ENCODE results near the gene NR3C2.

Gene NR3C2

DNA sequence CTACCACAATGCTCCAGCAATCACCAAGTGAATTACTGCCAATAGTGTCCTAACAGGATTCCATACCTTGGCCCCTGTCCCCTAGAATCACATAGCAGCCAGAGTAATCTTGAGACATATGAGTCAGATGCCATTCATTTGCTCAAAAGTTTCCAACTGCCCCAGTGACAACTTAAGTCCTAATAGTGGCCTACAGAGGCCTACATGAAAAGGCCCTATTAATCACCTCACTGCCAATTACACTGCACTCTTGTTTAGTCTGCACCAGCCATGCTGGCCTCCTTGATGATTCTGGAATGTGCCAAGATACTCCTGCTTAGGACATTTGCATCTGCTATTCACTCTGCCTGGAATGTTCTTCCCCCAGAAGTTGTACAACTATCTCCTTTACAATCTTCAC, 130.7 kb downstream of the NR3C2 start:
- no peak for DNase-seq (ENCODE audit: low spot score)

DNA sequence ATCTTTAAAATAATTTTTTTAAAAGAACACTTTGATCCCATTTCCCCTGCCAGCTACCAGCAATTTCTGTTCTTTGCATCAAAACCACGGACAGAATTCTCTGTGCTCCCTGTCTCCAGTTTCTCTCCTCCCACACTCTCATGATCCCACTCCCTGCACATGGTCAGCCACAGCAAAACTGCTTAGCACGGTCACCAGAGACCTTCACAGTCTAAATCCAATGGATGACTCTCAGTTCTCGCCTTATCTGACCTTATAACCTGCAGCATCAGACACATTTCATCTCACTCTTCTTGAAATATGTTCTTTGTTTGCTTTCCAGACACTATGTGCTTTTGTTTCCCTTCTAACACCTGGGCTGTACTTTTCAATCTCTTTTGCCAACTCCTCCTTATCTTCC, 131.5 kb downstream of the NR3C2 start:
- DNase-seq (ENCODE audit: low spot score), result no peak

DNA sequence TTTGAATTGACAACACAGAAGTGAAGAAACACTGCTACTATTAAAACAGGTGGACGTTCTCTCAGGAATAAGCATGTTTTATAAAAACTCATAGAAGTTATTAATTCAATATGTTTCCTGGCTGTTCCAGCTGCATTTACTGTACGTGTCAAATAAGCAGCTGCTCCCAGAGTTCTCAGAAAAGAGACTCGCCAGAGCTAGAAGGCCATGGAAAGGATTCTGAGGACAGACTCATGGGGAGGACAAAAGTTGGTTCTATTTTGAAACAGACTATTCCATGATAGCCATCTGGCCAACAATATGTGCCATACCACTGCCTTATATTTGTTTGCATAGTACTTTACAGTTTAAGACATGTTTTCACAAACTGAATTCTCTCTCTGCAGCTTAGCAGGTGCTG, 136.5 kb downstream of the NR3C2 start:
- no peak for DNase-seq (ENCODE audit: low spot score)

DNA sequence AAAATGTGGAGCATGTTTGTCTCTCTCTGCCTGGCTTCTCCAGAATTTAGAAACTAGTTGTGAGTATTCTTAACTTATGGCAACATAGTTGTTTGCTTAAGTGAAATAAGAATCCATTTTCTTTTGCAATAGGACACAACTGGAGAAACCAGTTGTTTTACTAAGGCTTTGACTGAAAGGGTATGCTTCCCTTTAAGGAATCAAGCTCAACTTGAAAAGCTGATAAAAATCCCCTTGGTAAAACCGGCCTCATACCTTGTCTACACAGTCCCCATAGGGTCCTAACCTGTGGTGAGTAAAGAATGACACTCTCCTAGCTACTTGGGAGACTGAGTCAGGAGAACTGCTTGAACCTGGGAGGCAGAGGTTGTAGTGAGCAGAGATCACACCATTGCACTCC, 139.8 kb downstream of the NR3C2 start:
- no peak for DNase-seq (ENCODE audit: low spot score)

DNA sequence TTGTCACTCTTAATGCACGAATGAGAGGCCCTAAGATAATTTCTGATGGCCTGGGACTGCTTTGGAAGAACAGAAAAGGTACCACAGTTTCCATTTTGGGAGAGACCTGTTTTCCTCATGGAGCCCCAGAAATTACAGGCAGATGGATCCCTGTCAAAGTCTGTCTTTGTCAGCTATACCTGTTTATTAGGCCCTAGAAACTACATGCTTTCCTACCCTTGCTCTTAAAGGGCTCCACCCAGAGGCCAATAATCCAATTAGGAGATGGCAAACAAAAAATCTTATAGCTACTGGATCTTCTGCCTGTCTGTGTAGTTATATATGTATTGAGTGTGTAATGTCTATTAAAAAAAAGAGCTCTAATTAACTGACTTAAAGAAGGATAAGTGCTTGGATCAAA, 141.3 kb downstream of the NR3C2 start:
- no peak for DNase-seq (ENCODE audit: low spot score)

DNA sequence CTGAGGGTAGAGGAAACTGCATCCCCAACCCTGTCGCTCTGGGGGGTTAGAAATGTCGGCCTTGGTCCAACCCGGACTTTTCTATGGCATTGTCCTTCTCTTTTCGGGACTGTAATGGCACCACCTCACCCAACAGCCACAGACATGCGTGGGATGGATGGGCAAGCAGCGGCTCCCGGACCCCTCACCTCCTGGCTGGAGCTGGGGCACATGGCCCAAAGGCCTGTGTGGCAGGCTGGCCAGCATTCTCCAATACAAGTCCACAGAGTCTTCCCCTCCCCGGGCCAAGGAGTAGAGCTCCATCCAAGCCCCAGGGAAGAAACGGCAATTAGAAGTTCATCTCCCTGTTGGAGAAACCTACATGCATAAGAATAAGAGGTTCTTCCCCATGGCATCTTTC, 142.9 kb downstream of the NR3C2 start:
- no peak for DNase-seq (ENCODE audit: low spot score)

DNA sequence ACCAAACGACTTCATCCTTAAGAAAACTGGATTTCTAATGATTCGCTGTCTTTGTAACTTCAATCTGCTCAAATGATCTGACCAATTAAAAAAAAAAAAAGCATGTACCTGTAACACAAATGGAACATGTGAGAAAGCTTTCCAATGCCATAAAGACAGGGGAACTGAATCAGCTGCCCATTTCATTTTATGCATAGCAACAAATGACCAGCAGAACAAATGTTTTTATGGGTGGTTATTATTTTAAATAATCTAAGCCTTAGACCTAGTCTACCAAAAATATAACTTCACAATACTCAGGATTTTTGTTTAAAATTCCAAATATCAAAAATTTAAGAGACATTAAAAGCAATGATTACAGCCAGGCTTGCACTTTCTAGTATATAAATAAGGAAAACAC, 145.7 kb downstream of the NR3C2 start:
- DNase-seq (ENCODE audit: low spot score), result no peak

DNA sequence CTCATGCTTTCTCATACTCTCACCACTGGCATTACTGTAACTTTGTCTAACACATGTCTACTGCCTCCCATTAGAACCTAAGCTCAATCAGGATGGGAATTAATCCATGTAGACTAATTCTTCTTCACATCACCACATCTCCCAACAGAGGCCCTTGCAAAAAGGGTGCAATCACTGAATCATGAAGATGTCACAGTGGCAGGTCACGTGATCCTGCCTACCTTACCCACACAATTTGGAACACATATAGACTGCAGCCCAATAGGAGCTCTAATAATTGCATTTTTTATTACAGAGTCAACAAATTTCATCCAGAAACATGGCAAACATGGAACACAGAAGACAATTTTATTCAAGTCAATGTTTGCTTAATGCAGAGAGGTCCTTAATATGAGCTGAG, 146.6 kb downstream of the NR3C2 start:
- DNase-seq (ENCODE audit: low spot score), result no peak

DNA sequence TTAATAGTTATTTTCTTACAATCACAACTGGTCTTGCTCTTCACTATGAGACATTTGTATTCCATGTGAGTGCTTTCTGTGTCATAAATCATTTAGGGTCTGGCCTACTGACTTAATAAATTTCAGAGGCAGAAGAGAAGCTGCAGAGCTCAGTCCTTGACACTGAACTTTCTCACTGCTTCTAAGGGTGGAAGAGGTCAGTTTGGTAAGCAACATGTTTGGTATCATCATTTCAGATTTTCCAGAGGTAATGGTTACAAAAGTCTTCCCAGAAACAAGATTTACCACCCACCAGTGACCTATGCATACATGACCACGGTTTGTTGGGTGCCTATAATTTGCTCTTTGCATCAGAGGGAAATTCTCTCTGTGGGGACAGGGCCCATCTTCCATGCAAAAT, 148.6 kb downstream of the NR3C2 start:
- DNase-seq (ENCODE audit: low spot score), result no peak

DNA sequence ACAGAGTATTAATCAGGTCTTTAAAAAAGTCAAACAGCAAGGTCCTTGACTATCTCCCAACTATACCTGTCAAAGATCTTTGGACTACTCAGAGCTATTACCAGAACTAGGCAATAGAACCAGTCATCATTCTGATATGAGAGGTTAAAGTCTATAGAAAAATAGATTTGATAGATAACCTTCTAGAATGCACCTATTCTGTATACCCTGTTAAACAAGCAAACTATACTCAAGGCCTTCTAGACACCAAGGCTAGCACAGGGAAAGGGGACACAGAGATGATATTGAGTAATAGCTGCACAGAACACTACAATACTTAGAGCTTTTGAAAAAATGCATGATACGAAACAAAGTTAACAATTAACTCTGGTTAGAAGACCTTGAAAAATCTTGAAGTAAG, 149.5 kb downstream of the NR3C2 start:
- no peak for DNase-seq (ENCODE audit: low spot score)

DNA sequence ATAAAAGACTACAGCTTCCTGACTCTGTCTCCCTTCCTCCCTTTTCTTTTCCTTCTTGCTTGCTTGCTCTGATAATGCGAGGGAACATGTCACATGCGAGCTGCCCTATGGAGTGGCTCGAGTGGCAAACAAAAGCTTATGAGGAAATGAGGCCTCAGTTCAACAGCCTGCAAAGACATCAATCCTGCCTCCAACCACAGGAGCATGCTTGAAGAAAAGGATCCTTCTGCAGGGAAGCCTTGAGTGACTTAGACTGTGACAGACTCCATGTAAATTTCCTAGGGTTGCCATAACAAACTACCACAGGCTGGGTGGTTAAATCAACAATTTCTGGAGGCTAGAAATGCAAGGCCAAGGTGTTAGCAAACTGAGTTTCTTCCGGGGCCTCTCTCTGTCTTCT, 152.5 kb downstream of the NR3C2 start:
- no peak for DNase-seq (ENCODE audit: low spot score)

DNA sequence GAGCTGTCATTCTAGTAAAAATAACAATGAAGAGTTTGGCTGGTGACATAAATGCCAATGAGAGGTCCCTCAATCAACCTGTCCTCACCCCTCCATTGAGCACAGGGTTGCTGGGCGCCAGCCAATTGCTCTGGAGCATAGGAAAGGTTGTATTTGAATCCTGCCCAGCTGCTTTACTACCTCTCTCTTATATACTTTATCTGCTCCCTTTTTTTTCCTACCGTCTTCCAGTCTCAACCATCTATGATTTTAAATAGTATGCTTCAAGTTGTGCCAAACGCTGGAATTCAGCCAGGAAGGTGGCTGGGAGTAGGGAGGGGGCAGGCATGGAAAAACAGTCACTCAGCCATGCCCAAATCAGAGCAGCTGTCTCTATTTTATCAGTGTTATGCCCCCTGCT, 153.8 kb downstream of the NR3C2 start:
- DNase-seq (ENCODE audit: low spot score), result no peak

DNA sequence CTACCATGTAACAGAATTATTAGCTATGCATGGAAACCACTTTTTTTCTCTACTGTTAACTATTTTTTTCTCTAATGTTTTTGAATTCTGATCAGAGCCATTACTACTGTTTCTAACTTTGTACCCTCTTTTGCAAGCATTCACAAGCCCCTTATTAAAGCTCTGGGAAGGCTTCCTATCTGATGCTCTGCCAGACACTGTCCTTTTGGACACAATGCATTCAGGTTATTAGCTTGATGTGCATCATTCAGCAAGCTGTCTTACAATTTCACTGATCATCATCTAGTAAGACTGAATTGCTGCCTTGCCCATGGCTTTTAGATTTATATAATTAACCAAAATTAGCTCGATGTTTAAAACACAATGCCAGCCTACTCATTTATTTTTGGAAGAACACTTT, 155.1 kb downstream of the NR3C2 start:
- no peak for DNase-seq (ENCODE audit: low spot score)

DNA sequence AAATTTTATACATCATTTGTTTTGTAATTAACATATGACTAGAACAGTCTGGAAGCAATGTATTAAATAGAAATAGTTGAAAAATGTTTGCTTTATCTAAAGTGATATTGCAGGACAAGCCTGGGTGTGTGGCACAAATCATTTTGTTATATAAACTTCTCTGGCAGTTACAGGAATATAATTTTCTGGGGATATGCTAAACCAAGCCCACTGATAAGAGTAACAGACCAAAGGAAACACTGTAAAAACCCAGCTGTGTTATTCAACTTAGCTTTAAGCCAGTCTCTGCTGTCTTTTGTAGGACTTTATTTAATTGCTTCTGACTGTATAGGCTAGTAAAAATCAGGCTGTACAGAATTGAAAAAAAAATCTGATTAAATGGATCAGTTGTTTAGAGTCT, 156.2 kb downstream of the NR3C2 start:
- no peak for DNase-seq (ENCODE audit: low spot score)

DNA sequence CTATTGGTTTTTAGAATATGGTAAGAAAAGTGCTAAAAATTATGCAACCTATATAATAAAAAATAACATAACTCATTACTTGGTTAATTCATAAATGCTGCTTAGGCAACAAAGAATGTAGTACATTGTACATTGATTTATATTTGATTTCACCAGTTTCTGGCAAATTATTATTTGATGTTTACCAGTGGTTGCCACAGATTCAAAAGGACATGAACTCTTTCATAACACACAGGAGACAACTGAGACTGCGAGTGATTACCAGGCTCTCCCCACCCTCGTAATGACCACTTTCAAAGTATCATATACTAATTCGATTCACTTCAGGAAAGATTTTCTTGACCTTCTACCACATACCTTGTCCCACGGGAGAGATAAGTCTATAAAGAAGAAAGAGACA, 158.5 kb downstream of the NR3C2 start:
- DNase-seq (ENCODE audit: low spot score), result no peak

DNA sequence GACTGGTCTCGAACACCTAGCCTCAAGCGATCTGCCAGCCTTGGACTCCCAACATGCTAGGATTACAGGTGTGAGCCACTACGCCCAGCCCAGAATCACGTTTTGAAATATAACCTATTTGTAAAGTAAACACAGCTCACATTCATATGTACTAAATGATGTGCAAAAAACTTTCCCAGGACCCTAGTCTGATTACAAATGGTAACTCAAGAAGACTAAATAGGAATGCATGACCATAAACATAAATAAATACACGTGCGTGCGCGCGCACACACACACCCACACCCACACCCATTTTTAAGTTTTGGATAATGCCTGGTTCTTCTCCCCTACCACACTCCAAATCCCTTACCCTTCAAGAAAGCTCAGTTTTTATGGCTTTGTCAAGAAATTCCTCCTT, 163.9 kb downstream of the NR3C2 start:
- DNase-seq (ENCODE audit: low spot score), result no peak

DNA sequence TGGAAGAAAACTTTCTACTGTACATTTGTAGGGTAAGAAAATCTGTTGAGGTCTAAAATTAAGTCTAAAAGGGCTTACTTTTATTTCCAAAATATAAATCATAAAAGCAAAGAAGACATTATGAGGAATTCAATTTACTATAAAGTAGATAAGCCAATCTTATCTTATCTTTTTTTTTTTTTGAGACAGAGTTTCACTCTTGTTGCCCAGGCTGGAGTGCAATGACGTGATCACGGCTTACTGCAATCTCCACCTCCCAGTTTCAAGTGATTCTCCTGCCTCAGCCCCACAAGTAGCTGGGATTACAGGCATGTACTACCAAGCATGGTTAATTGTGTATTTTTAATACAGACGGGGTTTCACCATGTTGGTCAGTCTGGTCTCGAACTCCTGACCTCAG, 166.9 kb downstream of the NR3C2 start:
- no peak for DNase-seq (ENCODE audit: low spot score)

DNA sequence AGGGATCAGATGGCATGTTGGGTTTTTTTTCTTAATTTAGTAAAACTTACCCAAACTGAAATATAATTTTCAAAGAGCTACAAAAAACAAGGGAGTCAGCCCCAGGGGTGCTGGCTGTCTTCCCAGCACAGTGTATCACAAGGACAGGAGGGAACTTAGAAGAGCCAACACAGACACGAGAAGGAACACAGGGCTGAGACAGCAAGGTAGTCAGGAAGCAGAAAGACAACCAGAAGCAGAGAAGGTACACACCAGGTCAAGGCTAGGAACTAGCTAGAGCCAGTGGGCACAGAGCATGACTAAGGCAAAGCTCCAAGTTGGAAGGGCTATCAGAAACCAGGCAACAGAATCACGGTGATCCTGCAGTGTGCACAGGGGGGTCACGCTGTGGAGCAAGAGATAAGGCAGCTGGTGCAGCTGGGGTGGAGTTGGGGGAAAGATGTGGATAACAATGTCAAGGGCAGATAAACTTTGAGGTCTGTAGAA, 168.7 kb downstream of the NR3C2 start:
- no peak for DNase-seq (ENCODE audit: low spot score)

DNA sequence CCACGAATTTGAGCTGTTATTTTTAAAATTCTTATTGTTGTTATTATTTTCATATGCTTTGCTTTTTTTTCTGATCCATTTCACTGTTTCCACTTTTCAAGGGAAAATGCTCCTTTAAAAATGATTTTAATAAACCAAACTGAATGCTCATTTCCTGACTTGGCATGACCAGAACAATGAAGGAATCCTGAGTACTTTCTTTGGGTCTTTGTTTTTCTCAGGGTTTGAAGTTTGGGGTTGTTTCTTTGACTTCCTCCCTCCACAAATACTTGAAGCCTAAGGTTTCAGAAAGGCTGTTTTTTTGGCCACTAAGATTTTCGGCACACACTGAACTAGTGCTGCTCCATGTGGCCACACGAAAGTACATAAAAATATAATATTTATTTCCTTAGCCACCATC, 171.0 kb downstream of the NR3C2 start:
- DNase-seq (ENCODE audit: low spot score), result no peak

DNA sequence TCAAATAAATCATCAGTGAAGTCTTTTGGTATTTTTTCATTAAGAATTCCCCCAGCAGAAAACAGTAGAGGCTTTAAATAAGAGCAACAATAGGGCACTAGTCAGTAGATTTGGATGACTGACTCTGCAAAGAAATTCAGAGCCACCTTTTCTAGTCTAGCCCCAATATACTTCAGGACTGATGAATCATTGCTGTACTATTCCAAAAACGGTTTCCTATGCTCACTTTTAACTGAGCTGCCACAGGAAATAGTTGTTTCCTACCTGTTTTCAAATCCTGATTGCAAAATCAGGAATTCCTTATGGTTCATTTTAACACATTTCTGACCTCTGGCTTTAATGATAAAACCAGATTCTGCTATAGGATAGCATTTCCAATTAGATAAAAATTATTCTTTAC, 171.6 kb downstream of the NR3C2 start:
- no peak for DNase-seq (ENCODE audit: low spot score)

DNA sequence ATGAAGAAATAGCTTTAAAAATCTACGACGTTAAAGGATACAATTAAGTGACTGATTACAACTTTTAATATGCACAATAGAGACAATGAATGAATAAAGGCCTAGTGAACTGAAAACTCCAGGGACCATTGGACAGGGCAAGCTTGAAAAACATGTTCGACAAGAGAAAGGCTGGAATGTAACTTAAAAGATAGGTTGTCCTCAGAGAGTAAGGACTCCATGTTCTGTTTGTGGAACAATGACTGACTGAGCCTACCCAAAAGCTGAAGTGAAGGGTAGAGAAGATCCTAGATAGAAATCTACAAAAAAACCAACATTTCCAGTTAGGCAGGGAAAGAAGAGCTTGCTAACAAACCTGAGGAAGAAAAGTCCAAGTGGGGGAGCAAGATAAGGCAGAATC, 173.4 kb downstream of the NR3C2 start:
- no peak for DNase-seq (ENCODE audit: low spot score)

DNA sequence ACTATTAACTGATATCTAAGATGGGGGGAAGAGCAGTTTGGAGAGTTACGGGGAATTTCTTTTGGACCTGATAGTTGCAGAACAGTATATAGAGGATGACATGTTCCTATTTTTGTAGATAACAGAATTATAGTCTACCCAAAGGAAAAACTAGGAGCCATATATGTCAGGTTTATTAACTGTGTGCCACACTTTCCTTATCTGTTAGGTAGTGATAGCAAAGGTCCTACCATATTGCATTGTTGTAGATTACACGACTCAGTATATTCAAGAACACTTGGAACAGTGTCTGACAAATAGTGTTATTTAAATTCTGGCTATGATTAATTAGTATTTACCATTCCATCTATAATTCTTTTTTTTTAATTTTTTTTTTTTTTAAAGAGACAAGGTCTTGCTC, 175.3 kb downstream of the NR3C2 start:
- DNase-seq (ENCODE audit: low spot score), result no peak

DNA sequence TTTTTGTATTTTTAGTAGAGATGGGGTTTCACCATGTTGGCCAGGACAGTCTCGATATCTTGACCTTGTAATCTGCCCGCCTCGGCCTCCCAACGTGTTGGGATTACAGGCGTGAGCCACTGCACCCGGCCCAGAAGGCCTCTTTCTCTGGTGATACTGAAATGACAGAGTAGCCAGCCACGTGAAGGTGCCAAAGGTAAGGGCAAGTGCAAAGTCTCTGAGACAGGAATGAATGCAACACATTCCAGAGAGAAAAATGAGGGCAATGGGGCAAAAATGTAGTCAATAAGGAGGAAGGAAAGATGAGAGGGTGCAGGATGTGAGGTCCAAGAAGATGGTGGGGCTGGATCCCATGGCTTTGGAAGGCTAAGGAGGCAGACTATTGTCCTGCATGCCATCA, 176.0 kb downstream of the NR3C2 start:
- no peak for DNase-seq (ENCODE audit: low spot score)

DNA sequence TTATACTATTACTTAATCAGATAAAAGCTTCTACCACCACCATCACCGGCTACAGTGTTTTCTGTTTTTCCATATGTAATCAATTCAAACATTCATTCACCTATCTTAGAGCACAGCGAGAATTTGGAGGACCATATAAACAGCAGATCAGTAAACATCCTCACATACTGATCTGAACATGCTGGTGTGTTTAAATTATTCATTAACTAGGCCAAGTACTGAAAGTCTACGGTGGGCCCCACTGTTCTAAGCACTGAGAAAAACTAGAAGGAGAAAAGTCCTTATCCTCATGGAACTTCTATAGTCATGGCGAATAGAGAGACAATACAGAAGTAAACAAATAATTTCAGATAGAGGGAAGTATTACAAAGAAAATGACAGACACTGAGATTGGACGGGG, 176.6 kb downstream of the NR3C2 start:
- no peak for DNase-seq (ENCODE audit: low spot score)

DNA sequence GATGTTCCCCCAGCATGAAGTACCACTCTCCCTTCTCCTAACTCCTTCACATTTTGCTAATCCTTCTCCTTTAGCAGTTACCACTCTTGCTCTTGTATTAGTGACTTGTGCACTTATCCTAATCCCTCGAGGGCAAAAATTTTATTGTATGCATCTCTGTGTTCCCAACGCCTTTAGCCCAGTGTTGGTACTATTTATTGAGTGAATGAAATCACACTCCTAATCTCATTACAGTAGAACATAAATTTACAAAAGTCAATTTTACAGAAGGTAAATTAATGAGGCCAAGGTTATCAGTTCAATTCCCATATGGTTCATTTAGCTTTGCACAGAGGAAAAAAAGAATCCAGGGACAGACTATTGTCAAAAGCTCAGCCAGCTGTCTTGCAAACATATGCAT, 178.4 kb downstream of the NR3C2 start:
- DNase-seq (ENCODE audit: low spot score), result no peak
